Esophagus squamous epithelium (tissue), 5 donors: ENCODE results near the gene SHQ1. TPM values are rescaled to one million over a fixed set of nuclear protein-coding genes. Genes with fewer than 3 reads are reported as not detected.
A peak's percentile ranks its signal among the peaks of the same experiment; 100 is the strongest.

Experiments
- DNase-seq: peaks from one replicate; lab custom pipeline; 2025; lab: John Stamatoyannopoulos, UW
- H3K27ac ChIP-seq, 4 donors: fragments of 200-600 bp; sonication (generic); one replicate each; pipeline ENCODE4 v1.5.1; 2016 to 2019; ENCODE audit warnings: mild to moderate bottlenecking in 1 of 4
- H3K27me3 ChIP-seq, 4 donors: fragments of 200-600 bp; sonication (generic); 1 replicate in 3 of 4; 2 replicates in 1 of 4; pipeline versions ENCODE4 v1.5.1 to v1.6.0; 2017 to 2021; ENCODE audit warnings: antibody characterized with exemption in 1 of 4
- H3K36me3 ChIP-seq, 3 donors: fragments of 200-600 bp; sonication (generic); one replicate each; pipeline ENCODE4 v1.5.1; 2016 to 2019
- H3K4me1 ChIP-seq, 3 donors: fragments of 200-600 bp; sonication (generic); one replicate each; pipeline ENCODE4 v1.5.1; 2017 to 2019
- H3K4me3 ChIP-seq, 4 donors: fragments of 200-600 bp; sonication (generic); 1 replicate in 3 of 4; 2 replicates in 1 of 4; pipeline ENCODE4 v1.5.1; 2016 to 2019; ENCODE audit warnings: mild to moderate bottlenecking in 2 of 4, moderate library complexity in 1 of 4
- H3K9me3 ChIP-seq, 3 donors: fragments of 200-600 bp; sonication (generic); one replicate each; pipeline ENCODE4 v1.5.1; 2016 to 2019
- POLR2A ChIP-seq, 4 donors: fragments of 450-650 bp; IDR thresholded peaks; one replicate each; pipeline ENCODE4 v1.6.1; 2017; ENCODE audit warnings: antibody characterized with exemption in 4 of 4, mild to moderate bottlenecking in 4 of 4, moderate library complexity in 3 of 4
- WGBS, 2 donors: methylation state at CpG; one replicate each; pipeline ENCODE4 v1.1.5; 2018; 5-methylcytosine and 5-hydroxymethylcytosine counted together
- intact Hi-C: fragments of 100-400 bp; cut with DNase I; formaldehyde crosslinking; loops from one replicate; pipeline ENCODE4 v1.15.0; 2022
- total RNA-seq, 4 donors: library from RNA; depleted of rRNA; stranded (reverse); fragments of >200 nt; gene quantifications; one replicate each; pipeline ENCODE4 v1.1.0, GENCODE V29; 2016
- TF ChIP-seq, protein P1 (sequence below), 6 experiments: fragments of 450-650 bp in 4 of 6; fragments of 200-600 bp in 2 of 6; sonication (generic) in 2 of 6; IDR thresholded peaks; one replicate each; pipeline ENCODE4 v1.5.1; 2016 to 2019; ENCODE audit warnings: antibody characterized with exemption in 6 of 6, mild to moderate bottlenecking in 4 of 6, moderate library complexity in 4 of 6
- donor health status: DM: yes; HTN: yes; CAD: no.

Gene SHQ1
- total RNA-seq, 4 donors from 2014 or later, result 6.7 to 13.4 (median 12.5) TPM

DNA sequence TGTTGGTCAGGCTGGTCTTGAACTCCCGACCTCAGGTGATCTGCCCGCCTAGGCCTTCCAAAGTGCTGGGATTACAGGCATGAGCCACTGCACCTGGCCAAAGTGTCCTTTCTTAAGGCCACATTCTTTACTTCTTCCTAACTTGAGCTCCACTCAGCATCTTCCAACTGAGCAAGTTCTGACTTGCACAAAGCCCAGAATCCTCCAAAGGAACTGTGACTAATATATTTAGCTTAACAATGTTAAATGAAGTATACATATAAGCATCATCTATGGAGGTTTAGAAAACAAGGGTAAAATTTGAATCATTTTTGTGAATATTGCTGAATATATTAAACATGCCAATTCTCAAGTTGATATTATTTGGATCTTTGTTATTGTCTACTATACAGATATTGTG is 93.7 kb downstream of the SHQ1 start:
- Histone ChIP-seq H3K36me3 (no peaks in the 10 kb centered on the region), H3K27me3 (no peaks in the 10 kb centered on the region), H3K4me1 (peaks cover 0 to 35% (median 7%) of the 10 kb centered on the region in 3 donors), H3K4me3 (no peak overlapping the region), H3K9me3 (no peaks in the 10 kb centered on the region), H3K27ac (no peak overlapping the region)
- intact Hi-C loops, result no loop called here
- DNase-seq, result no peak
- no peak for TF ChIP-seq POLR2A (IDR thresholded peaks at IDR 0.05)
- TF ChIP-seq, protein P1, sequence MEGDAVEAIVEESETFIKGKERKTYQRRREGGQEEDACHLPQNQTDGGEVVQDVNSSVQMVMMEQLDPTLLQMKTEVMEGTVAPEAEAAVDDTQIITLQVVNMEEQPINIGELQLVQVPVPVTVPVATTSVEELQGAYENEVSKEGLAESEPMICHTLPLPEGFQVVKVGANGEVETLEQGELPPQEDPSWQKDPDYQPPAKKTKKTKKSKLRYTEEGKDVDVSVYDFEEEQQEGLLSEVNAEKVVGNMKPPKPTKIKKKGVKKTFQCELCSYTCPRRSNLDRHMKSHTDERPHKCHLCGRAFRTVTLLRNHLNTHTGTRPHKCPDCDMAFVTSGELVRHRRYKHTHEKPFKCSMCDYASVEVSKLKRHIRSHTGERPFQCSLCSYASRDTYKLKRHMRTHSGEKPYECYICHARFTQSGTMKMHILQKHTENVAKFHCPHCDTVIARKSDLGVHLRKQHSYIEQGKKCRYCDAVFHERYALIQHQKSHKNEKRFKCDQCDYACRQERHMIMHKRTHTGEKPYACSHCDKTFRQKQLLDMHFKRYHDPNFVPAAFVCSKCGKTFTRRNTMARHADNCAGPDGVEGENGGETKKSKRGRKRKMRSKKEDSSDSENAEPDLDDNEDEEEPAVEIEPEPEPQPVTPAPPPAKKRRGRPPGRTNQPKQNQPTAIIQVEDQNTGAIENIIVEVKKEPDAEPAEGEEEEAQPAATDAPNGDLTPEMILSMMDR (IDR thresholded peaks at IDR 0.05), result no peak
- WGBS, 2 donors, result 59 to 89% methylated on average over 2 of the region's 2 CpGs

DNA sequence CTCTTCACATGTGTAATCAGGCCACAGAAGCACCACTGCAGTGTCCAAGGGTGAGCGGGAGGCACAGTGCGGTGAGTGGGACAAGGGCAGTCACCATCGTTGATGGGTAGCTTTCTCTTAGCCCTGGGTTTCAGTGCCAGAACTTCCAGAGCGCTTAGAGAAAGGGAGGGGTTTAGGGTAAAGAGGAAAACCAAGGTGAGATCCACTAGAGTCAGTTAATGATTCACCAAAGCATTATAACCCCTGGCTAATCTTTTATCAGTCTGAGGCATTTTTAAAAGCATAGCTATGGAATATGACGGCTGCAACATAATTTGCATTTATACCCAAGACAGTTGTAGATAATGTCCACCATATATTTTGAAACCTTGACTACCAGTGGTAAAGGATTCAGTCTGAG is 94.8 kb downstream of the SHQ1 start:
- TF ChIP-seq, protein P1 (IDR thresholded peaks at IDR 0.05), result no peak
- TF ChIP-seq POLR2A (IDR thresholded peaks at IDR 0.05), result no peak
- no peak for DNase-seq

GRCh38 chr3:72750405-72750965 is 97.8 kb downstream of the SHQ1 start:
- peak overlapping the region in 2 of 4 donors; percentile 21 to 23 for H3K27ac ChIP-seq
- H3K9me3 ChIP-seq, result no peaks in the 10 kb centered on the region
- H3K4me3 ChIP-seq, result no peak overlapping the region
- 49 to 71% methylated on average over 3 to 4 of the region's 4 CpGs for WGBS, 2 donors
- H3K36me3 ChIP-seq, result no peaks in the 10 kb centered on the region
- peaks cover 0 to 41% (median 7%) of the 10 kb centered on the region in 3 donors for H3K4me1 ChIP-seq
- TF ChIP-seq, protein P1 (IDR thresholded peaks at IDR 0.05), result no peak
- no peak for TF ChIP-seq POLR2A (IDR thresholded peaks at IDR 0.05)
- H3K27me3 ChIP-seq, result no peaks in the 10 kb centered on the region
- no peak for DNase-seq
- intact Hi-C loops, result no loop called here

More for the DNA sequence above, 94.8 kb downstream of the SHQ1 start:
- Histone ChIP-seq H3K27me3 (no peaks in the 10 kb centered on the region), H3K4me1 (peaks cover 0 to 35% (median 7%) of the 10 kb centered on the region in 3 donors), H3K36me3 (no peaks in the 10 kb centered on the region), H3K9me3 (no peaks in the 10 kb centered on the region), H3K27ac (no peak overlapping the region), H3K4me3 (no peak overlapping the region)
- intact Hi-C loops, result no loop called here
- whole genome bisulfite sequencing, 2 donors, result 92% methylated on average over 4 to 5 of the region's 5 CpGs

- H3K27ac ChIP-seq, result no peak overlapping the region
- 69 to 79% methylated on average over 6 of the region's 6 CpGs for WGBS, 2 donors
- intact Hi-C loops, result no loop called here
- peaks cover 0 to 30% (median 0%) of the 10 kb centered on the region in 3 donors for H3K4me1 ChIP-seq
- H3K27me3 ChIP-seq, result no peaks in the 10 kb centered on the region
- no peak for DNase-seq
- H3K9me3 ChIP-seq, result no peaks in the 10 kb centered on the region
- H3K4me3 ChIP-seq, result no peak overlapping the region
- no peaks in the 10 kb centered on the region for H3K36me3 ChIP-seq
- TF ChIP-seq POLR2A (IDR thresholded peaks at IDR 0.05), result no peak
- TF ChIP-seq, protein P1 (IDR thresholded peaks at IDR 0.05), result no peak
Observed at GRCh38 chr3:72748659-72749058, 99.6 kb downstream of the SHQ1 start.

- no peaks in the 10 kb centered on the region for H3K9me3 ChIP-seq
- no peak for DNase-seq
- intact Hi-C loops, result no loop called here
- H3K27ac ChIP-seq, result no peak overlapping the region
- WGBS, 2 donors, result 44% methylated on average over 11 of the region's 11 CpGs
- H3K4me1 ChIP-seq, result peaks cover 0 to 30% (median 0%) of the 10 kb centered on the region in 3 donors
- TF ChIP-seq, protein P1 (IDR thresholded peaks at IDR 0.05), result no peak
- no peak for TF ChIP-seq POLR2A (IDR thresholded peaks at IDR 0.05)
- H3K4me3 ChIP-seq, result no peak overlapping the region
- H3K27me3 ChIP-seq, result no peaks in the 10 kb centered on the region
- H3K36me3 ChIP-seq, result no peaks in the 10 kb centered on the region
Observed at GRCh38 chr3:72746430-72747411, 101.5 kb downstream of the SHQ1 start.
